Measurements from ENCODE around the gene KANTR.
A peak's percentile ranks its signal among the peaks of the same experiment; 100 is the strongest.

KANTR gene

DNA sequence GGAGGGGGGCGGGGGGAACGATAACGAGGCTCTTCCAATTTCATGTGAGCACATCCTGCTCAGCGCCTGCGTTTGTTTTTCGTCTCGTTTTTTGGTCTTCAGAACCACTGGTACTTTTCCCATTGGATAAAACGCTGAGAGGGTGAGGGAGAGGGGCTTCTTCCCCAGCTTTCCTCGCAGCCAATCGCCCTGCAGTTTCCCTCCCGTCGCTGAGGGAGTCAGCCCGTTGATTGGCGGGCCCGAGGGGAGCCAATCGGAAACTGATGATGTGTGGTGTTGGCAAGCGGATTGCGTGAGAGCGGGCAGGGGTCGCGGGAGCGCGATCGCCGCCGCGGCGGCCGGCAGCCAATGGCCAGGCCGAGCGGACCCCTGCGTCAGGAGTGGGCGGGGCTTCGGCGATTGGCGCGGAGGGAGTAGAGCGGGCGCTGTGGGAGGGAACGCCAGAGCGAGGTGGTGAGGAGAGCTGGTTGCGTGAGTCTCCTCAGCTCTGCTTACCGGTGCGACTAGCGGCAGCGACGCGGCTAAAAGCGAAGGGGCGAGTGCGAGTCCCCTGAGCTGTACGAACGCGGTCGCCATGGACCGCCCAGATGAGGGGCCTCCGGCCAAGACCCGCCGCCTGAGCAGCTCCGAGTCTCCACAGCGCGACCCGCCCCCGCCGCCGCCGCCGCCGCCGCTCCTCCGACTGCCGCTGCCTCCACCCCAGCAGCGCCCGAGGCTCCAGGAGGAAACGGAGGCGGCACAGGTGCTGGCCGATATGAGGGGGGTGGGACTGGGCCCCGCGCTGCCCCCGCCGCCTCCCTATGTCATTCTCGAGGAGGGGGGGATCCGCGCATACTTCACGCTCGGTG lies 11.8 kb upstream of the KANTR start, which contains the start of gene TSPYL2:
Gene TSPYL2, plus strand, starts transcription at position 443 of the 848 bp plus-strand sequence. Its CDS starts 132 bp downstream, at position 575.
- DNase-seq: peak; percentile 86

DNA sequence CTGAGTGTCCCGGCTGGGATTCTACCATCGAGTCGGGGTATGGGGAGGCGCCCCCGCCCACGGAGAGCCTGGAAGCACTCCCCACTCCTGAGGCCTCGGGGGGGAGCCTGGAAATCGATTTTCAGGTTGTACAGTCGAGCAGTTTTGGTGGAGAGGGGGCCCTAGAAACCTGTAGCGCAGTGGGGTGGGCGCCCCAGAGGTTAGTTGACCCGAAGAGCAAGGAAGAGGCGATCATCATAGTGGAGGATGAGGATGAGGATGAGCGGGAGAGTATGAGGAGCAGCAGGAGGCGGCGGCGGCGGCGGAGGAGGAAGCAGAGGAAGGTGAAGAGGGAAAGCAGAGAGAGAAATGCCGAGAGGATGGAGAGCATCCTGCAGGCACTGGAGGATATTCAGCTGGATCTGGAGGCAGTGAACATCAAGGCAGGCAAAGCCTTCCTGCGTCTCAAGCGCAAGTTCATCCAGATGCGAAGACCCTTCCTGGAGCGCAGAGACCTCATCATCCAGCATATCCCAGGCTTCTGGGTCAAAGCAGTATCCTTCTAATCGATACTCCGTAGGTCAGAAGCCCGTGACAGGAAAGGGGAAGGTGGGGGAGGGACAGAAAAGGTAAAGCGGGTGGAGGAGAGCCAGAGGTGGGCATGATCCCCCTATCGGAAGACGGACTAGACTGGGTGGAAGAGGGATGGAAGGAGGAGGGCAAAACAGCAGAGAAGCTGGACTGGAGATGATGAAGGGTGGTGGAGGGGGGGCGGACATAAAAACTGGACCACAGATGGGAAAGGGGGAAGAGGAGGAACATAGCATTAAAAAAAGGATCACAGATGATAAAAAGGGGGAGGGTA lies 10.9 kb upstream of the KANTR start:
- no peak for DNase-seq

DNA sequence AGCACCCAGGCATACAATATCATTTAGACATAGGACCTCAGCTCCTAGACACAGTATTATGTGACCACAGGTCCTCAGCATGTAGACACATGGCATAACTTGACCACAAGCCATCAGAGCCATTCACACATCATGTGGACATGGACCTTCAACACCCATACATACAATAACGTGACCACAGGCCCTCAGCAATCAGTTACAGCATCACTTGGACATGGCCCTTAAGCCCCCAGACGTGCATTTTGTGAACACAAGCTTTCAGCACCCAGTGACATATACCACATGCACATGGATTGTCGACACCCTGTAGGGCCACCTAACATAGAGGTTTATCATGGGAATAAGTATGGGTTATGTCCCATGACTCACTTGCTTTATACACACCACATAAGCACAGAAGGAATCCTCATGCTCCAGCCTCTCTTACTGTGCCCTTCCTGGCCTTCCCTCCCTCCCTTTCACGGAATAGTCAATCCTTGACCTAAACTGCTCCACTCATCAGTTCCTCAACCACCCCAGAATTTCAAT lies 9.8 kb upstream of the KANTR start:
- no peak for DNase-seq

DNA sequence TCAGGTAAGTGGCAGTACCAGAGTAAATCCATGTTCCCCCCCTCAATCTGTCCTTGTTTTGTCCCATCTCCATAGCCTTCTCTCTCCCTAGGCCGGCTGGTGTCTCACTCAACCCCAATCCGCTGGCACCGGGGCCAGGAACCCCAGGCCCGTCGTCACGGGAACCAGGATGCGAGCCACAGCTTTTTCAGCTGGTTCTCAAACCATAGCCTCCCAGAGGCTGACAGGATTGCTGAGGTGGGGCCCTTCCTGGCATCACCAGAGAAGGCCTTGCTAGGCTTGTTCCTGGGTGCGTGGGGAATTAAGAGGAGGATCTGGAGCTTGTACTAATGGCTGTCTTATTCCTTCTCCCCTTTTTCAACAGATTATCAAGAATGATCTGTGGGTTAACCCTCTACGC lies 9.1 kb upstream of the KANTR start:
- no peak for DNase-seq

DNA sequence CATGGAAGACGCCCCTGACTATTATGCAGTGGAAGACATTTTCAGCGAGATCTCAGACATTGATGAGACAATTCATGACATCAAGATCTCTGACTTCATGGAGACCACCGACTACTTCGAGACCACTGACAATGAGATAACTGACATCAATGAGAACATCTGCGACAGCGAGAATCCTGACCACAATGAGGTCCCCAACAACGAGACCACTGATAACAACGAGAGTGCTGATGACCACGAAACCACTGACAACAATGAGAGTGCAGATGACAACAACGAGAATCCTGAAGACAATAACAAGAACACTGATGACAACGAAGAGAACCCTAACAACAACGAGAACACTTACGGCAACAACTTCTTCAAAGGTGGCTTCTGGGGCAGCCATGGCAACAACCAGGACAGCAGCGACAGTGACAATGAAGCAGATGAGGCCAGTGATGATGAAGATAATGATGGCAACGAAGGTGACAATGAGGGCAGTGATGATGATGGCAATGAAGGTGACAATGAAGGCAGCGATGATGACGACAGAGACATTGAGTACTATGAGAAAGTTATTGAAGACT lies 8.2 kb upstream of the KANTR start:
- no peak for DNase-seq

DNA sequence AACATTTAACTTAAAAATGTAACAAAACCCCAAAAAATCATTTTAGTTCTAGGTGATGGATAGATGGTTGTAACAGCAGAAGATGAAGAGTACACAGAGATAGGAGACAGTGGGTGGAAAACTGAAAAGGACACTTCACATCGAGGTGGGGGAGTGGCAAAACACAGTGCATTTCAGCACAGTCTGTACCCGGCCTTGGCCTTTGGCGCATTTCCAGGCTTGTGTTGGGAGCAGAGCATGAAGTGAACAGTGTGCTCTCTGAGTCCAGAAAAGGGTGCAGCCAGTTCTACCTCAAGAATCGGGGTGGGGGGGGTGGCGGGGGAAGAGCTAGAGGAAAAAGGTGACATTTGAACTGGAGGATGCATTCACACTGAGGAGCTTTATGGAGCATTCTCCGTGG lies 7.5 kb upstream of the KANTR start:
- no peak for DNase-seq

DNA sequence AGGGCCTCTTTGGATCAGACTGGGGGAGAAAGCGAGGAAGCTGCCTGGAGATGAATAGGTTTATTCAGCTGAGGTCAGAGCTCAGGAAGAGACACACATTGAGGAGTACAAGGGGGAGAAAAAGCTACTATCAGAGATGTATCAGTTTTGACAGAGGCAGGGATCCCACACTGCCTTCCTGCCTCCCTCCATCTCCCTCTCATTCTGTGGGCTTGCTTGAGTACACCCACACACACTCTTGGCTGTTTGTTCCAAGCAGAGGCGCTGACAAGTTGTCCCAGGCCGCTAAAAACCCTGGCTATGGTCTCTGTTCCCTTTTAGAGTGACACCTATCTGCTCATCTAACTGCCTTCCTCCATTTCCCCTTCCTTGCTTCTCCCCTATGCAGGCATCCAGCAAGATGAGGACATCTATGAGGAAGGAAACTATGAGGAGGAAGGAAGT lies 6.5 kb upstream of the KANTR start:
- no peak for DNase-seq

DNA sequence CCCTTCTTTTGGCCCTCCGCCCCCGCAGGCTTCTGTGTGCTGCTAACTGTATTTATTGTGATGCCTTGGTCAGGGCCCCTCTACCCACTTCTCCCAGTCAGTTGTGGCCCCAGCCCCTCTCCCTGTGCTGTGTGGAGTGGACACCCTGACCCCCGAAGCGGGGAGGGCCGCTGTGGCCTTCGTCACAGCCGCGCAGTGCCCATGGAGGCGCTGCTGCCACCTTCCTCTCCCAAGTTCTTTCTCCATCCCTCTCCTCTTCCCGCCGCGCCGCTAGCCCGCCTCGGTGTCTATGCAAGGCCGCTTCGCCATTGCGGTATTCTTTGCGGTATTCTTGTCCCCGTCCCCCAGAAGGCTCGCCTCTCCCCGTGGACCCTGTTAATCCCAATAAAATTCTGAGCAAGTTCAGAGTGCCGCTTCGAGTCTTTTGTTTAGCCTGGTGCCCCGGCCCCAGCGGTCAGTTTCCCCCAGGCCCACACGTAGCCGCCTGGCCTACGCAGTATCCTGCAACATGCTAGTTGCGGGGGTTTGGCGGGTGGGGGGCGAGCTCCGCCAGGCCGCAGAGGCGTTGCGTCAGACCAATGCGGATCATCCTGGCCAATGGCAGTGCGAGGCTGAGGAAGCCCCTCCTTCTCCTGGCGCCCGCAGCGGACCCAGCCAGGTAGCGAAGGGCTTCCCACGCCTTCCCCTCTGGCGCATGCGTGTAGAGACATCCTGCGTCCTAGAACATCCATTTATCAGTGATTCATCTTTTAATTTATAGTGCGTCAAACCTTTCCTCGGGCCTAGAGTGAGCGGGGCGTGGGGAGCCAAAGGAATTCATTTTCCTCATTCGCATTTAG lies 5.6 kb upstream of the KANTR start:
- peak; percentile 58 for DNase-seq

DNA sequence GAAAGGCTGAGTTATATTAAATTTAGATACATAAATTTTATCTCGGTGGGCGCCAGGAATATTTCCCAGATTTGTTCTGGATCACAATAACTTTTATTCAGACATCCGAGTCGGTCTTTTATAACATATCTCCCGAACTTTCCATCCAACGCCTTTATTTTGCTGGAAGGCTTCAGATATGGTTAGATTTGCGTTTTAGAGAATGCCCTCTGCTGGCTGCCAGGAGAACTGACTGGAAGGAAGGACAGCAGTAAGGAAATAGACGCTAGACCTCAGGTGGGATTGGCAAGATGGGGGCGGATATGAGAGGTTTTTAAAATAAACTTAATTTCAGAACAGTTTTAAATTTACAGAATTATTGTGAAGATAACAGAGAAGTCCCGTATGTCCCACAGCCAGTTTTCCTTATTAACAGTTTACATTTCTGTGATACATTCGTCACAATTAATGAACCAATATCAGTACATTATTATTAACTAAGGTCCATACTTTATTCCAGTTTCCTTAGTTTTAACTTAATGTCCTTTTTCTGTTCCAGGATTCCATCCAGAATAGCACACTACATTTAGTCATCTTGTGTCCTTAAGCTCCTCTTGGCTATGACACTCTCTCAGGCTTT lies 4.6 kb upstream of the KANTR start:
- peak; percentile 68 for DNase-seq

DNA sequence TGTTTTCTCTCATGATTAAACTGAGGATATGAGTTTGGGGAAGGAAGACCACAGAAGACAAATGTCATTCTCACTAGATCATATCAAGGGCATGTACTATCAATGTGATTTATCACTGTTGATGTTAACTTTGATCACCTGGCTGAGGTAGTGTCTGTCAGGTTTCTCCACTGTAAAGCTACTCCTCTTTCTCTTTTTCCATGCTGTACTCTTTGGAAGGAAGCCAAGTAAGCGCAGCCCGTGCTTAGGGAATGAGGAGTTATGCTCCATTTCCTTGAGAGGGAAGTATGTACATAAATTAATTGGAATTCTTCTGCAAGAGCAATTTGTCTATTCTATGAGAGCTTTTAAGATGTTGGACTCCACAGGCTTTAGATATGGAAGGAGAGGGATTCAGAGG lies 4.0 kb upstream of the KANTR start:
- peak; percentile 63 for DNase-seq

DNA sequence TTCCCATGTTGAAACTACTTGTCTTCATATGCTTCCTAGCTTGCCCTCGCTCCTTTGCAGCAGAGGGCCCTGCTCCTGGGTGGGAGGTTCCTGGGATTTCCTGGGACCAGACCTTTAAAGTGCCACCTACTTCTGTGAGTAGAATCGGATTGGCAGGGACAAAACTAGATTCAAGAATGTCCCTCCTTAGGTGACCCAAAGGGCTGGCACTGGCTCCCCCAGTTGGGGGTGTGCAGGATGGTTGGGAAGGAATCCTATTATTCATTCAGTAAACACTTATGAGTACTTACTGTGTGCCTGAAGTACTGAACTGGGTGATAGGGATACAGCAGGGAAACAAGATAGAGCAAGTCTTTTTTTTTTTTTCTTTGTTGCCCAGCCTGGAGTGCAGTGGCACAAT lies 2.6 kb upstream of the KANTR start:
- no peak for DNase-seq

DNA sequence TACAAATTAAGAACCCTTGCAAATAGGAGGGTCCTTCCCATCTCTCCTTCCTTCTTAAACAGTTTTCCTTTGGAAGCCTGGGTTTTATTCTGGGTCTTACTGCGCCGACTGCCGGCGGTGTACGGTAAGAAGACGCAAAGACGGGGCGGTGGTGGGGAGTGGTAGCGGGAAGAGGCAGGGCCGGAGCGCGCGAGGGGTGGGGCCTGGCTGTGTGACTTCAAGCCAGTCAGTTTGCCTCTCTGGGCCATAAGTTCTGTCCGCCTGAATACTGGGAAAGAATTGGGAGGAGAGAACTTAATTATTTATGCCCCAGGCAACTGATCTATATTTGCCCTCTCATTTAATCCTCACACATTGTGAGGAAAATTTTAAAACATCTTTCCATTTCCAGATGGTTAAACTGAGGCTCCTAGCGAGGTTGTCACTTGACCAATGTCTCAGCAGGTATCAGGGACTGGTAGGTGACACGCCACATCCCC lies 726 bp upstream of the KANTR start:
- peak; percentile 38 for DNase-seq

DNA sequence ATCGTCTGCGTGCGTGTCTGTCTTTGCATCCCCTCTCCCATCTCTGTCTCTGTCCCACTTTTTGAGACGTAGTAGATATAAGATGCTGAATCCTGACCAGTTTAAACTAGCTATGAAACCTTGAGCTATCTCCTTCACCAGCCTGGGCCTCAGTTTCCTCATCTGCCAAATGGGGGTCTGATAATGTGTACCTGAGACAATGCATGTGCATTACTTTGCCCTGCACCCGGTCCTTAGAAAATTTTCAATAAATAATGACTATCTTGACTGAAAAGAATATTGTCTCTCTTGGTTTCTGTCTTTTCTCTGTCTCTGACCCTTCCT lies 602 bp downstream of the KANTR start:
- DNase-seq: no peak

DNA sequence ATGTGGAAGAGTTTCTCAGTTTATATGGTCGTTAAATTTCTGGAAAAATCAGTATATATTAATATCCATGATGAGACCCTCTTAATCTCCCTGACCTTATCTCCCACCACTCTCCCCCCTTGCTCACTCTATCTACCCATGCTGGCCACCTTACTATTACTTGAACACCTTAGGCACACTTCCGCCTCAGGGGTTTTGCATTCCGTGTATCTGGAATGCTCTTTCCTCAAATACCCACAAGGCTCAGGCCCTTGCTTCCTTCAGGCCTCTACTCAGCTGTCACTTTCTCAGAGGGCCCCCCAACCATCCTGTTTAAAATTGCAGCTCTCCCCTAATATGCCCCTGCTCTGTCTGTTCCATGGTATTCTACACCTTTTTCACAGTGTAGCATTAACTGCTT lies 1.9 kb downstream of the KANTR start:
- no peak for DNase-seq

DNA sequence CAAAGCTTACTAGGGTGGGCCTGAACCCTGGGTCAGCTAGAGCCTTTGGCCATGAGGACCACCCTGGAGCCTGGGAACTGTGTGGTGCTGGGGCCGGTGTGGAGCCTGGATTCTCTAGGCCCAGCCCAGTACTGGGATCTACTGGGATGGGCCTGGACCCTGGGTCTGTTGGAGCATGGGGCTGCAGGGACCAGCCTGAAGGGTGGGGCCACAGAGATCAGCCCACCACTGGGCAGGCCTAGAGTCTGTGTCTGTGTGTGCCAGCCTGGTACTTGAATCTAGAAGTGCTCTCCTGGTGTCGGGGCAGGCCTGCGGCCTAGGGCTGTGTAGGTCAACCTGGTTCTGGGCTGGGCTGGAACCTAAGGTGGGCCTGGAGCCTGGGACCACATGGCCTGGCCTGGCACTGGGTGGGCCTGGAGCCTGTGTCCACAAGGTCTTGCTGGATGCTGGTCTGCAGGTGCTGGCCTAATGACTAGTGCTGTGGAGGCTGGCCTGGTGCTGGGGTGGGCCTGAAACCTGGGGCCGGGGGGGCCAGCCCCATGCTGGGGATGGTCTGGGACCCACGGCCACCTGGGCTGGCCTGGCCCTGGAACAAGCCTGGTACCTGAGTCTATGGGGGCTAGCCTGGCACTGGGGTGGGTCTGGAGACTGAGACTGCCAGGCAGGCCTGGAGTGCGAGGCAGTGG lies 21.1 kb downstream of the KANTR start:
- DNase-seq: no peak

DNA sequence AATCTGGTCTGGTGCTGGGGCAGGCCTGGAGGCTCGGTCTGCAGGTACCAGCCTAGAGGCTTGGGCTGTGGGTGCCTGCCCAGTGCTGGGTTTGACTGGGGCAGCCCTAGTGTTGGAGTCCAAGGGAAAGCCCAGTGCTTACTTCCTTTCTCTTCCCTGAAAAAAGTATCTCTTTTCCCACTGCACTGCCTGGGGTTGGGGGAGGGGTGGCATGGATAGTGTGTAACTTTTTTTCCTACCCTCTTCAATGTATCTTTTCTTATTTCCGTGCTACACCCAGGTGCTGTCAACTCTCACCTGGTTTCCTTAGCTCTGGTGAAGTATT lies 21.6 kb downstream of the KANTR start:
- DNase-seq: no peak

DNA sequence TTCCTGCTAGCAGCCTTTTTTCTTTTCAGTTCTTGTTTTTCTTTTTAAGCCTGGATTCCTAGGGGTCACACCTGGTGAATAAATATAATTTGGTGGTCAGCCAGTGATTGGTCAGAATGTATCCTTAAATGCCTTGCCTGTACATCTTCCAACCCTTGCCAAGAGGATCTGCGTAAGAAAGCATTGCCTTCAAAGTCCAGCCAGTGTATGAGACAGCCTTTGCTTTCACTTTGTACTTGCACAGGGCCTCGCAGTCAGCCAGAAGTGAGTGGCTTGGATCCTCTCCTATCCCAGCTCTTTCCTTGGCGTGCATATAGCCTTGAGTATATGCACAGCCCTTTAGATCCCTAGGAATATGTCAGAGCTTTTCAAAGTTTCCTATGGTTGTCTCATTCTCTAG lies 22.2 kb downstream of the KANTR start:
- no peak for DNase-seq

DNA sequence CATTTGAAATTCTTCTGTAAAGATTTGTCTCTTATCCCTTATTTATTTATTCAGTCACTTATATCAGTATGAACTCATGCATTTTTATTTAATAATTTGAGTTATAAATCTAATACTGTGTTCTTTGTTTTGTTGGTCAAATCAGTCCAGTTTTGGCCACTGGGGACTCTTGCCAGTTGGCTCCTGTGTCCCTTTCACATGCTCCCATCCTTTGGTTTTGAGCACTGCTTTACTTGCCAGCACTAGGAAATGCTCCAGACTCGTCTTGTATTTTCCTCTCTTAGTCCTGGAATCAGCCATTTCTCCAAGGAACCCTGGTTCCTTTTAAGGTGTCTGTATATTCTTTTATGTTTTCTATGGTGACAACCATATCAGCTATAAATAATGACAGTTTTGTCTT lies 28.1 kb downstream of the KANTR start:
- no peak for DNase-seq

DNA sequence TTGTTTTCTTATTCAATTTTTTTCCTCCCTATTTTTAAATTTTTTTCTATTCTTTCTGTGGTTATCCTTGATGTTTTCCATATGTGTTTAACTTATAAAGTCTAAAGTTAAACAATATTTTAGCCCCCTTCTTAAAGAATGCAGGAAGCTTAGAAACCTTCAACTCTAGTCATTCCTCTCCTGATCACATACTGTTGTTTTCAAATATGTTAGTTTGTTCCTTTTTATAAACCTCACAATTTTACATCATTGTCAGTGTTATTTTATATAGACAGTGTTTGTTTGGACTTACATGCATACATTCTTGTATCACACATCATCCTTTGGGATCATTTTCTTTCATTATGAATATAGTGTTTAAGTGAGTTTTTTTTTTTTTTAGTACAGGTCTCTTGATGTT lies 31.6 kb downstream of the KANTR start:
- DNase-seq: no peak

DNA sequence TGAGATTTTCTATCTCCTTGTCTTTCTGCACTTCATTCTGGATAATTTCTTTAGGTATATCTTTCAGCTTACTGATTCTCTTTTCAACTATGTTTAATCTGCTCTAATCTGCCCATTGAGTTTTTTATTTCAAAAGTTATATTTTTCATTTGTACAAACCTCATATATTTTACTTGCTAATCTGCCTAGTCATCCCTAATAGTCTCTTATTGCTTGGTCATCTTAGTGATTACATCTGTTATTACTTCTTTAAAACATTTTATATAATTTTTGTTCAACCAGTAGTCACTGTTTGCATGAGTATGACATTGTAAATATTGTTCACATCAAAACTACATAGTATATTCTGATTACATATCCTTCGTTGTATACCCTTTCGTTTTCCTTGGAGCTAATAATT lies 32.4 kb downstream of the KANTR start:
- no peak for DNase-seq

DNA sequence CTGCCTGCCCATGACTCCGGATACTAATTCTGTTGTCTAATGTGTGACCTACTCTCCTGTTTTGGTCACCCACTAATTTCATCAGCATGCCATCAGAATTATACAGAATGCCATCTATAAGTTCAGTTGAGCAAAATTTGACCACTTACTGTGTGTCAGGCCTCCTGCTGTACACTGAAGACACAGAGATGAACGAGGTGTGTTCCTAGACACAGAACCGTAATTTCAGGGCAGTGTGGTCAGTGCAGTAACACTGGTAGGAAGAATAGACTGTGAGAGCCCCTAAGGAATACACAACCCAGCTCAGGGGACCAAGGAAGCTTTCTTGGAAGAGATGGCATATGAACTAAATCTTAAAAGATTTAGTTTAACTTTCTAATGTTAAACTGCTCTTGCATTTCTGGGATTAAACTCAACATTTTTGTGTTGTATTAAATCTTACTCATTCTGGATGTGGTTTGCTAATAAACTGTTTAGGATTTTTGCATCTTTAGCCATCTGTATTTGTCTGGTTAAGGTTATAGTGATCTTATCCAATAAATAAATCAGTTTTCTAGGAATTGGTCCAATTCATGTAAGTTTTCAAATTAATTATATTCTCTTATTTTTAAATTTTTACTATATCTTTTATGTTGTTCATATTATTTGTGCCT lies 34.3 kb downstream of the KANTR start:
- DNase-seq: no peak
